GM12878 (cell line): ENCODE data around the gene TRAF3IP3. TPM values are rescaled to one million over a fixed set of nuclear protein-coding genes. Genes with fewer than 3 reads are reported as not detected.

ENCODE experiments used
- ATAC-seq: fragments of 200-7000 bp; cut with Tn5 transposase; 3 replicates; pipeline ENCODE4 v1.9.1; 2020; ENCODE audit warnings: mild to moderate bottlenecking, moderate library complexity
- BruUV-seq: library from RNA; stranded (reverse); fragments of 400-500 nt; replicated peaks from 2 replicates; lab custom pipeline; 2021; lab: Mats Ljungman, UMichigan
- CTCF ChIA-PET: fragments of 300-600 bp; sonication (Branson Sonifier 250); formaldehyde crosslinking; extraction: SDS; loops from one replicate; lab custom pipeline; 2021; ENCODE audit warnings: inconsistent platforms; lab: Yijun Ruan, JAX
- POLR2A ChIA-PET: fragments of 350-600 bp; formaldehyde crosslinking; extraction: SDS; loops from one replicate; lab custom pipeline; 2021; ENCODE audit warnings: inconsistent platforms; lab: Charles Lee
- RAD21 ChIA-PET: fragments of 300-600 bp; sonication (Branson Sonifier 250); formaldehyde crosslinking; loops from one replicate; lab custom pipeline; 2023; ENCODE audit warnings: antibody characterized with exemption; ENCODE audit not compliant: unreplicated experiment; lab: Charles Lee
- SMC1A ChIA-PET: fragments of 300-600 bp; sonication (Branson Sonifier 250); formaldehyde crosslinking; loops from one replicate; lab custom pipeline; 2023; ENCODE audit not compliant: unreplicated experiment, uncharacterized antibody; lab: Charles Lee
- DNase-seq: peaks from one replicate; pipeline ENCODE4 v3.0.0-alpha.2; 2011; ENCODE audit warnings: low read depth, low spot score
- FAIRE-seq: peaks from 3 replicates; lab custom pipeline; 2011; peaks lifted over from hg19 to GRCh38; lab: Jason Lieb, UNC
- H2AFZ ChIP-seq: 2 replicates; pipeline ENCODE4 v1.6.0; 2011; ENCODE audit warnings: low read depth, low read length, control low read depth; ENCODE audit not compliant: control insufficient read depth
- H3K27ac ChIP-seq: 2 replicates; pipeline ENCODE4 v1.5.1; 2011; ENCODE audit warnings: control low read depth; ENCODE audit not compliant: control insufficient read depth, insufficient read depth
- H3K27me3 ChIP-seq, 2 experiments: replicated peaks in 1 of 2; 2 replicates each; pipeline versions ENCODE4 v1.6.0 to v1.6.1; 2011; ENCODE audit warnings: low read length in 1 of 2; ENCODE audit not compliant: control insufficient read depth in 2 of 2, insufficient read depth in 2 of 2
- H3K36me3 ChIP-seq, 2 experiments: 2 replicates each; pipeline ENCODE4 v1.5.1; 2011; ENCODE audit warnings: low read length in 1 of 2; ENCODE audit not compliant: control insufficient read depth in 2 of 2, insufficient read depth in 2 of 2
- H3K4me1 ChIP-seq: 2 replicates; pipeline ENCODE4 v1.6.1; 2011; ENCODE audit warnings: mild to moderate bottlenecking, low read length, moderate library complexity, mixed read lengths; ENCODE audit not compliant: control insufficient read depth, insufficient read depth
- H3K4me2 ChIP-seq: 2 replicates; pipeline ENCODE4 v1.6.0; 2011; ENCODE audit warnings: control low read depth; ENCODE audit not compliant: control insufficient read depth, insufficient read depth
- H3K4me3 ChIP-seq: fragments of 200-600 bp; sonication (generic); 2 replicates; pipeline ENCODE4 v1.5.1; 2016
- H3K79me2 ChIP-seq: 2 replicates; pipeline ENCODE4 v1.6.0; 2011; ENCODE audit warnings: low read length; ENCODE audit not compliant: control insufficient read depth, insufficient read depth
- H3K9ac ChIP-seq: 2 replicates; pipeline ENCODE4 v1.8.0; 2011; ENCODE audit warnings: low read length, control low read depth, mixed read lengths; ENCODE audit not compliant: control insufficient read depth, insufficient read depth
- H3K9me3 ChIP-seq: replicated peaks from 3 replicates; pipeline ENCODE4 v1.5.1; 2011; ENCODE audit warnings: mild to moderate bottlenecking, low read length; ENCODE audit not compliant: control insufficient read depth, insufficient read depth
- H4K20me1 ChIP-seq: 2 replicates; pipeline ENCODE4 v1.6.0; 2011; ENCODE audit not compliant: control insufficient read depth, insufficient read depth
- EED ChIP-seq: sonication (generic); IDR thresholded peaks from 2 replicates; pipeline ENCODE4 v1.6.1; 2016; ENCODE audit warnings: antibody characterized with exemption, low read depth
- EGR1 ChIP-seq, 2 experiments: IDR thresholded peaks; 1 replicate in 1 of 2; 2 replicates in 1 of 2; pipeline ENCODE4 v1.6.1; 2011 to 2012; ENCODE audit warnings: low read depth in 2 of 2, low read length in 2 of 2, borderline replicate concordance in 1 of 2, mild to moderate bottlenecking in 1 of 2, moderate library complexity in 1 of 2
- FOXK2 ChIP-seq: fragments of 450-650 bp; IDR thresholded peaks from 2 replicates; pipeline ENCODE4 v1.6.1; 2017; ENCODE audit warnings: mild to moderate bottlenecking, moderate library complexity
- HCFC1 ChIP-seq: fragments of 150-350 bp; IDR thresholded peaks from 2 replicates; pipeline ENCODE4 v1.6.1; 2014; ENCODE audit warnings: low read length
- MAX ChIP-seq: IDR thresholded peaks from 2 replicates; pipeline ENCODE4 v1.6.1; 2012; ENCODE audit warnings: low read depth, low read length, improper control_type of control experiment
- MEF2B ChIP-seq: fragments of 450-650 bp; IDR thresholded peaks from 2 replicates; pipeline ENCODE4 v1.6.1; 2018; ENCODE audit warnings: mild to moderate bottlenecking, moderate library complexity; ENCODE audit not compliant: partially characterized antibody, poor library complexity, severe bottlenecking
- NFXL1 ChIP-seq: fragments of 450-650 bp; IDR thresholded peaks from 2 replicates; pipeline ENCODE4 v1.6.1; 2017; ENCODE audit warnings: antibody characterized with exemption, mild to moderate bottlenecking, borderline replicate concordance
- PAX8 ChIP-seq: fragments of 450-650 bp; IDR thresholded peaks from 2 replicates; pipeline ENCODE4 v1.6.1; 2017; ENCODE audit warnings: mild to moderate bottlenecking, moderate library complexity
- POLR2A ChIP-seq: IDR thresholded peaks from 2 replicates; pipeline ENCODE4 v1.6.1; 2011; ENCODE audit warnings: low read depth, mild to moderate bottlenecking, low read length
- REST ChIP-seq: IDR thresholded peaks from 2 replicates; pipeline ENCODE4 v1.6.1; 2012; ENCODE audit warnings: mild to moderate bottlenecking, low read depth, low read length
- SIN3A ChIP-seq: IDR thresholded peaks from 2 replicates; pipeline ENCODE4 v1.6.1; 2012; ENCODE audit warnings: low read depth, low read length, improper control_type of control experiment
- SUZ12 ChIP-seq: fragments of 200-600 bp; sonication (generic); IDR thresholded peaks from one replicate; pipeline ENCODE4 v1.6.1; 2018; ENCODE audit warnings: antibody characterized with exemption, mild to moderate bottlenecking; ENCODE audit not compliant: unreplicated experiment
- WRNIP1 ChIP-seq: IDR thresholded peaks from 2 replicates; pipeline ENCODE4 v1.6.1; 2011; ENCODE audit warnings: low read depth, low read length, improper control_type of control experiment, borderline replicate concordance
- ZNF207 ChIP-seq: fragments of 450-650 bp; IDR thresholded peaks from 2 replicates; pipeline ENCODE4 v1.6.1; 2014; ENCODE audit warnings: antibody characterized with exemption, mild to moderate bottlenecking, borderline replicate concordance
- ZNF384 ChIP-seq: IDR thresholded peaks from 2 replicates; pipeline ENCODE4 v1.6.1; 2012; ENCODE audit warnings: low read depth, mild to moderate bottlenecking, low read length, improper control_type of control experiment, borderline replicate concordance
- ZSCAN29 ChIP-seq: fragments of 450-650 bp; IDR thresholded peaks from 2 replicates; pipeline ENCODE4 v1.6.1; 2017; ENCODE audit warnings: mild to moderate bottlenecking, moderate library complexity
- WGBS: methylation state at CpG from one replicate; pipeline ENCODE4 v1.1.6; 2016; ENCODE audit warnings: low lambda C conversion rate; ENCODE audit not compliant: insufficient replicate concordance, insufficient coverage; ENCODE audit errors: missing lambda C conversion rate; 5-methylcytosine and 5-hydroxymethylcytosine counted together
- in situ Hi-C: fragments of 300-500 bp; cut with MboI; formaldehyde crosslinking; loops from 9 replicates; pipeline ENCODE4 v1.14.3; 2018; ENCODE audit warnings: mixed read lengths
- intact Hi-C: fragments of 100-400 bp; cut with micrococcal nuclease; formaldehyde crosslinking; loops from one replicate; pipeline ENCODE4 v1.14.2; 2022; ENCODE audit not compliant: unreplicated experiment
- polyA plus RNA-seq, 11 experiments: library from polyadenylated mRNA; depleted of rRNA in 4 of 11; unstranded in 6 of 11; stranded (reverse) in 5 of 11; fragments of >200 nt; fragmentation: Nextera tagmentation in 4 of 11; fragmentation: Illumina TruSeq in 1 of 11; extraction: Ambion mirVana in 4 of 11; extraction: Trizol in 1 of 11; gene quantifications; 1 replicate in 1 of 11; 2 replicates in 10 of 11; pipeline versions ENCODE4 v1.2.1 to v1.2.3, GENCODE V29; 2011 to 2016; ENCODE audit warnings: inconsistent platforms in 2 of 11, missing spikeins in 2 of 11, low read depth in 1 of 11
- total RNA-seq, 4 experiments: library from RNA; depleted of rRNA in 3 of 4; stranded (reverse); fragments of >200 nt in 3 of 4; fragmentation: Illumina TruSeq in 1 of 4; extraction: Trizol in 1 of 4; gene quantifications; 2 replicates each; pipeline versions ENCODE4 v1.2.1 to v1.2.3, GENCODE V29; 2013 to 2021

The TRAF3IP3 gene
- total and polyA plus RNA-seq, 10 of the 15 experiments (the other 5 are each of a cell fraction or from before 2014, with no cell fraction given) = 61.6 to 121 (median 96.5) TPM

- BruUV-seq = no TSS peak
- ATAC-seq (no peak), FAIRE-seq (no peak), DNase-seq (no peak)
- ChIA-PET RAD21 (no interaction called here), CTCF (no interaction called here), POLR2A (no interaction called here), SMC1A (no interaction called here)
- Histone ChIP-seq H3K4me2 (no peak overlapping the region), H4K20me1 (no peaks in the 10 kb centered on the region), H3K9ac (no peak overlapping the region), H3K4me1 (0 out of 2 replicates have a peak, but pooled peaks cover 2% of the 10 kb centered on the region), H3K79me2 (peaks cover under 1% of the 10 kb centered on the region; the same call in 1 of the 2 replicates), H2AFZ (no peak overlapping the region), H3K27me3 (peaks cover 2 to 4% of the 10 kb centered on the region in 2 experiments; a peak in 3 of 4 replicates), H3K4me3 (no peak overlapping the region), H3K36me3 (no peaks in the 10 kb centered on the region), H3K27ac (no peak overlapping the region), H3K9me3 (no peaks in the 10 kb centered on the region; the same call in 1 of the 3 replicates)
- in situ Hi-C loops (no loop called here), intact Hi-C loops (no loop called here)
- WGBS = 43% methylated on average over 1 of the region's 1 CpG
- no peak for TF ChIP-seq FOXK2
- no peak for TF ChIP-seq WRNIP1
- no peak for TF ChIP-seq ZNF207
- TF ChIP-seq NFXL1 = no peak
- TF ChIP-seq MAX = no peak
- no peak for TF ChIP-seq EGR1 (IDR thresholded peaks at IDR 0.05; ENCODE audit: borderline replicate concordance in 1 of 2, low read depth in 2 of 2, low read length in 2 of 2)
- no peak for TF ChIP-seq POLR2A
- TF ChIP-seq MEF2B = no peak
- no peak for TF ChIP-seq SIN3A
- no peak for TF ChIP-seq HCFC1
- no peak for TF ChIP-seq PAX8
- TF ChIP-seq EED = no peak
- no peak for TF ChIP-seq REST
- TF ChIP-seq ZNF384 = no peak
- no peak for TF ChIP-seq SUZ12
- TF ChIP-seq ZSCAN29 = no peak
Measured at GRCh38 chr1:209789245-209789644, 33.4 kb downstream of the TRAF3IP3 start.
